GM12891 (cell line): ENCODE data around the gene BBLN.

Experiments used
- DNase-seq: peaks from one replicate; pipeline ENCODE4 v3.0.0; 2011; ENCODE audit warnings: low spot score; ENCODE audit not compliant: insufficient read length
- FAIRE-seq: peaks from 2 replicates; lab custom pipeline; 2011; peaks lifted over from hg19 to GRCh38; lab: Jason Lieb, UNC
- PAX5 ChIP-seq: IDR thresholded peaks from 2 replicates; pipeline ENCODE4 v1.6.1; 2011; ENCODE audit warnings: low read length, moderate library complexity, mild to moderate bottlenecking; ENCODE audit not compliant: insufficient read depth, severe bottlenecking
- POLR2A ChIP-seq: IDR thresholded peaks from 2 replicates; pipeline ENCODE4 v1.6.1; 2011; ENCODE audit warnings: low read depth, low read length, control low read depth
- POLR2AphosphoS5 ChIP-seq: IDR thresholded peaks from 2 replicates; pipeline ENCODE4 v1.6.1; 2011; ENCODE audit warnings: low read depth, low read length, control low read depth
- POU2F2 ChIP-seq: IDR thresholded peaks from 2 replicates; pipeline ENCODE4 v1.6.1; 2011; ENCODE audit warnings: low read depth, mild to moderate bottlenecking, control low read depth, low read length, moderate library complexity
- SPI1 ChIP-seq: IDR thresholded peaks from 2 replicates; pipeline ENCODE4 v1.6.1; 2011; ENCODE audit warnings: low read depth, low read length, control low read depth
- TAF1 ChIP-seq: IDR thresholded peaks from 2 replicates; pipeline ENCODE4 v1.6.1; 2011; ENCODE audit warnings: low read depth, low read length, control low read depth

The BBLN gene

GRCh38 chr9:128138001-128138400 is 22.1 kb upstream of the BBLN start:
- no peak for FAIRE-seq

GRCh38 chr9:128139621-128140020 is 20.4 kb upstream of the BBLN start:
- TF ChIP-seq POU2F2 (no peak), TAF1 (no peak), POLR2AphosphoS5 (no peak), SPI1 (no peak)
- DNase-seq (no peak), FAIRE-seq (no peak)

More at GRCh38 chr9:128138001-128138400, 22.1 kb upstream of the BBLN start:
- no peak for TF ChIP-seq POLR2AphosphoS5
- no peak for DNase-seq

GRCh38 chr9:128141604-128142003 is 18.5 kb upstream of the BBLN start:
- TF ChIP-seq PAX5 = no peak
- TF ChIP-seq POLR2AphosphoS5 = no peak
- no peak for TF ChIP-seq POU2F2
- no peak for TF ChIP-seq SPI1
- no peak for TF ChIP-seq POLR2A
- no peak for TF ChIP-seq TAF1
- DNase-seq (no peak), FAIRE-seq (no peak)

- DNase-seq = no peak
- FAIRE-seq = no peak
These were observed 18.0 kb upstream of the BBLN start for GRCh38 chr9:128142061-128142460.

GRCh38 chr9:128142596-128142995 is 17.5 kb upstream of the BBLN start:
- TF ChIP-seq POU2F2 (no peak), POLR2A (no peak), PAX5 (no peak), SPI1 (no peak), TAF1 (no peak), POLR2AphosphoS5 (no peak)
- DNase-seq (no peak), FAIRE-seq (no peak)

More at GRCh38 chr9:128142061-128142460, 18.0 kb upstream of the BBLN start:
- TF ChIP-seq POLR2A = no peak
- TF ChIP-seq PAX5 = no peak
- no peak for TF ChIP-seq TAF1
- TF ChIP-seq POLR2AphosphoS5 = no peak
- TF ChIP-seq SPI1 = no peak

GRCh38 chr9:128143525-128144238 is 16.4 kb upstream of the BBLN start:
- no peak for DNase-seq
- no peak for FAIRE-seq

GRCh38 chr9:128144239-128145181 is 15.6 kb upstream of the BBLN start:
- FAIRE-seq = no peak

More at GRCh38 chr9:128143525-128144238, 16.4 kb upstream of the BBLN start:
- TF ChIP-seq POLR2AphosphoS5 = no peak
- no peak for TF ChIP-seq POLR2A
- TF ChIP-seq SPI1 = no peak
- TF ChIP-seq POU2F2 = no peak
- no peak for TF ChIP-seq TAF1
- no peak for TF ChIP-seq PAX5

GRCh38 chr9:128145536-128145935 is 14.5 kb upstream of the BBLN start:
- TF ChIP-seq POLR2A (no peak), PAX5 (no peak), POLR2AphosphoS5 (no peak), POU2F2 (no peak), TAF1 (no peak), SPI1 (no peak)
- no peak for DNase-seq
- no peak for FAIRE-seq

More at GRCh38 chr9:128144239-128145181, 15.6 kb upstream of the BBLN start:
- no peak for DNase-seq
- TF ChIP-seq POLR2A (no peak), POLR2AphosphoS5 (no peak), SPI1 (no peak), PAX5 (no peak), POU2F2 (no peak), TAF1 (no peak)

GRCh38 chr9:128145951-128146351 is 14.1 kb upstream of the BBLN start:
- no peak for TF ChIP-seq TAF1
- DNase-seq (no peak), FAIRE-seq (no peak)

- no peak for FAIRE-seq
- TF ChIP-seq PAX5 = no peak
- TF ChIP-seq TAF1 = no peak
- TF ChIP-seq POLR2AphosphoS5 = no peak
- TF ChIP-seq POLR2A = no peak
- TF ChIP-seq POU2F2 = no peak
- TF ChIP-seq SPI1 = no peak
- no peak for DNase-seq
These were observed 13.4 kb upstream of the BBLN start for GRCh38 chr9:128146591-128147120.

- no peak for TF ChIP-seq PAX5
- no peak for DNase-seq
- no peak for FAIRE-seq
These were observed 11.5 kb upstream of the BBLN start for GRCh38 chr9:128148509-128149000.
